Naive B cell (primary cell): ENCODE results near the gene INTS6. TPM values are rescaled to one million over a fixed set of nuclear protein-coding genes. Genes with fewer than 3 reads are reported as not detected.

Experiments used
- ATAC-seq, 2 donors: fragments of 150-1000 bp; cut with Tn5 transposase; 2 replicates each; pipeline ENCODE4 v1.10.0; 2021; ENCODE audit warnings: low read depth in 2 of 2, mild to moderate bottlenecking in 2 of 2, moderate library complexity in 2 of 2
- DNase-seq: peaks from one replicate; pipeline ENCODE4 v3.0.0; 2022
- H3K27ac Mint-ChIP-seq, 6 donors: one replicate each; pipeline ENCODE4 v1.8.0; 2020 to 2022; ENCODE audit warnings: mild to moderate bottlenecking in 6 of 6, mixed read lengths in 6 of 6, moderate library complexity in 5 of 6, inconsistent platforms in 2 of 6
- H3K27me3 Mint-ChIP-seq, 3 donors: one replicate each; pipeline ENCODE4 v1.8.0; 2021 to 2022; ENCODE audit warnings: mixed read lengths in 3 of 3, mild to moderate bottlenecking in 1 of 3
- H3K36me3 Mint-ChIP-seq, 2 donors: one replicate each; pipeline ENCODE4 v1.8.0; 2020 to 2022; ENCODE audit warnings: mixed read lengths in 2 of 2, inconsistent platforms in 1 of 2, mild to moderate bottlenecking in 1 of 2
- H3K4me1 Mint-ChIP-seq, 3 donors: one replicate each; pipeline ENCODE4 v1.8.0; 2020 to 2022; ENCODE audit warnings: mixed read lengths in 3 of 3, inconsistent platforms in 1 of 3, mild to moderate bottlenecking in 1 of 3, moderate library complexity in 1 of 3
- H3K4me3 Mint-ChIP-seq, 8 donors: one replicate each; pipeline ENCODE4 v1.8.0; 2020 to 2022; ENCODE audit warnings: mild to moderate bottlenecking in 8 of 8, mixed read lengths in 8 of 8, moderate library complexity in 8 of 8, inconsistent platforms in 2 of 8
- H3K9me3 Mint-ChIP-seq, 7 donors: one replicate each; pipeline ENCODE4 v1.8.0; 2020 to 2022; ENCODE audit warnings: mixed read lengths in 7 of 7, mild to moderate bottlenecking in 5 of 7, inconsistent platforms in 2 of 7, moderate library complexity in 1 of 7
- polyA plus RNA-seq, 6 donors: library from polyadenylated mRNA; unstranded; fragments of 300-500 nt; fragmentation: Illumina TruSeq; gene quantifications; one replicate each; pipeline ENCODE4 v1.2.3, GENCODE V29; 2021; ENCODE audit warnings: low read depth in 6 of 6

The INTS6 gene
- polyA plus RNA-seq, 6 donors from 2014 or later: 20.6 to 33.5 (median 26.7) TPM

DNA sequence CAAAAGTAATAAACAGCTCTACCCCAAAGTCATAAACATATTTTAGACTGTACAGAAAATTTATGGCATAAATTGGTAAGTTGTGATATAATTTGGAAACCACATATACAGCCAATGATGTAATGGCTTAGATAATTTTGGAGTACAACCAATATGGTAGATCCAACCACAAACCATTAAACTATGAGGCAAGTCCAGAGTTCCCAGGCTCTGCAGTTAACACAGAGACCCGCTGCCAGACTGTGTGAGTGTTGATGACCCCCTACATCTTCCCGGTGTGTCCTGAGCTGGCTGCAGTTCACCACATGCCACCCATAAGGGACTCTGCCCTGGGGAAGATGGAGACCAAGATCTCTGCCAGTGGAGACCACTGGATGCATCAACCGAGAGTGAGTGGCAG, 123.2 kb downstream of the INTS6 start:
- no peak overlapping the region for H3K27ac Mint-ChIP-seq
- H3K36me3 Mint-ChIP-seq: peaks cover 0 to 3% of the 10 kb centered on the region in 2 donors
- peaks cover 10 to 22% (median 13%) of the 10 kb centered on the region in 3 donors for H3K4me1 Mint-ChIP-seq
- no peak overlapping the region for H3K4me3 Mint-ChIP-seq
- DNase-seq (no peak), ATAC-seq (no peak)
- no peaks in the 10 kb centered on the region for H3K9me3 Mint-ChIP-seq
- no peaks in the 10 kb centered on the region for H3K27me3 Mint-ChIP-seq

- Mint-ChIP-seq H3K27ac (no peak overlapping the region), H3K4me3 (no peak overlapping the region), H3K27me3 (no peaks in the 10 kb centered on the region), H3K9me3 (no peaks in the 10 kb centered on the region), H3K36me3 (peaks cover 0 to 3% of the 10 kb centered on the region in 2 donors), H3K4me1 (peaks cover 10 to 22% (median 13%) of the 10 kb centered on the region in 3 donors)
- DNase-seq (no peak), ATAC-seq (no peak)
Observed at GRCh38 chr13:51328488-51328887, 124.3 kb downstream of the INTS6 start.

DNA sequence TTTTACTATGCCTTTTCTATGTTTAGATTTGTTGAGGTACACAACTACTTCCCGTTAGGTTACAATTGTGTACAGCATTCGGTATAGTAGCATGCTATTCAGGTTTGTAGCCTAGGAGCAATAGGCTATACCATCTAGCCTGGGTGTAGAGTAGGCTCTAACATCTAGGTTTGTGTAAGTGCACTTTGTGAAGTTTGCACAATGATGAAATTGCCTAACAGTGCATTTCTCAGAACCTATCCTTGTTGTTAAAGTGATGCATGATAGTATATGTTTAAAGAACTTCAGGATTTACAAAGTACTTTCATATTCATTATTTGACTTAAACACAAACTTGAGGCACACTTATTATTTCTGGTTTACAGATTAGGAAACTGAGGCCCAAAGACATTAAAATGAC, 124.9 kb downstream of the INTS6 start:
- Mint-ChIP-seq H3K9me3 (no peaks in the 10 kb centered on the region), H3K27ac (no peak overlapping the region), H3K4me3 (no peak overlapping the region), H3K4me1 (peaks cover 10 to 22% (median 13%) of the 10 kb centered on the region in 3 donors), H3K27me3 (no peaks in the 10 kb centered on the region), H3K36me3 (peaks cover 0 to 3% of the 10 kb centered on the region in 2 donors)
- DNase-seq (no peak), ATAC-seq (no peak)

- no peaks in the 10 kb centered on the region for H3K27me3 Mint-ChIP-seq
- H3K9me3 Mint-ChIP-seq: no peaks in the 10 kb centered on the region
- DNase-seq (no peak), ATAC-seq (no peak)
- H3K27ac Mint-ChIP-seq: no peak overlapping the region
- H3K36me3 Mint-ChIP-seq: peaks cover 0 to 3% of the 10 kb centered on the region in 2 donors
- peaks cover 10 to 22% (median 13%) of the 10 kb centered on the region in 3 donors for H3K4me1 Mint-ChIP-seq
- no peak overlapping the region for H3K4me3 Mint-ChIP-seq
Observed at GRCh38 chr13:51326777-51327176, 126.1 kb downstream of the INTS6 start.

- DNase-seq (no peak), ATAC-seq (no peak)
- H3K4me1 Mint-ChIP-seq: peaks cover 3 to 13% (median 4%) of the 10 kb centered on the region in 3 donors
- H3K4me3 Mint-ChIP-seq: no peak overlapping the region
- H3K27ac Mint-ChIP-seq: peak overlapping the region in 2 of 6 donors; percentile 0 to 3
- no peaks in the 10 kb centered on the region for H3K9me3 Mint-ChIP-seq
- peaks cover 0 to 3% of the 10 kb centered on the region in 2 donors for H3K36me3 Mint-ChIP-seq
- no peaks in the 10 kb centered on the region for H3K27me3 Mint-ChIP-seq
Observed at GRCh38 chr13:51325837-51326236, 127.0 kb downstream of the INTS6 start.

- peak in 1 of 2 donors; percentile 23 for ATAC-seq
- Mint-ChIP-seq H3K36me3 (peaks cover 0 to 3% of the 10 kb centered on the region in 2 donors), H3K27me3 (no peaks in the 10 kb centered on the region), H3K27ac (peak overlapping the region in 1 of 6 donors; percentile 69), H3K4me3 (no peak overlapping the region), H3K4me1 (peaks cover 0 to 5% (median 0%) of the 10 kb centered on the region in 3 donors), H3K9me3 (no peaks in the 10 kb centered on the region)
- no peak for DNase-seq
Observed at GRCh38 chr13:51324714-51325420, 128.0 kb downstream of the INTS6 start.

DNA sequence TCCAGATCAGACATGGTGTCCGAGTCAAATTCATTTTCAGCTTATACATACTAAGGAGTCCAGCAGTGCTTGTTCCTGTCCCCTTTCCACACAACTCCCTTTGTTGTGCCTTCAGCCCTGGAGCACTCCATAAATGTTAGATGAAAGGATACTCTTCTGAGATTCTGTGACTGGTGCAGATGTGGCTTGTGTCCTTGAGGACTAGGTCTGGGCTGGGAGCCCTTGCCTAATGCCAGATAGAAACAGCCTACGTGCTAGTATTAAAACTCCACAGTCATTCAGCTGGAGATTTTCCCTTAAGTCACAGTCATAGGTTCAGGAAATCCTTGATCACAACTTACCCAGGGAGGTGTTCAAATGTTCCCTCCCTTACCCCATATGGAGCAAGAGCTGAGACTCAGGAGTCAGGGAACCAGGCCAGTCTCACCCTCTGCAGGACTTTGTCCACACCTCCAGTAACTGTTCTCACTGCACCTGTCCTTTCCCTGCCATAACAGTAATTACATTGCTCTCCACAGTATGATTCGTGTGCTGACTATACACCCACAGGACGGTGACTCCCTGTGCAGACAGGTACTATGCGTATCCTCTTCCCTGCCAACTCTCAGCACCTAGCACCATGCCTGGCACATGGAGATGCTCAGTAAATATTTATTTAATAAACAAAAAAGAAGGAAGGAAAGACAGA, 128.9 kb downstream of the INTS6 start:
- H3K27me3 Mint-ChIP-seq: no peaks in the 10 kb centered on the region
- peaks cover 0 to 5% (median 0%) of the 10 kb centered on the region in 3 donors for H3K4me1 Mint-ChIP-seq
- H3K27ac Mint-ChIP-seq: peak overlapping the region in 1 of 6 donors; percentile 68
- DNase-seq: no peak
- H3K4me3 Mint-ChIP-seq: no peak overlapping the region
- no peak for ATAC-seq
- no peaks in the 10 kb centered on the region for H3K9me3 Mint-ChIP-seq
- H3K36me3 Mint-ChIP-seq: peaks cover 0 to 3% of the 10 kb centered on the region in 2 donors

GRCh38 chr13:51322826-51323225, 130.0 kb downstream of the INTS6 start:
- DNase-seq: no peak
- H3K4me1 Mint-ChIP-seq: peaks cover 0 to 5% (median 0%) of the 10 kb centered on the region in 3 donors
- no peak overlapping the region for H3K27ac Mint-ChIP-seq
- peaks cover 0 to 3% of the 10 kb centered on the region in 2 donors for H3K36me3 Mint-ChIP-seq
- H3K9me3 Mint-ChIP-seq: no peaks in the 10 kb centered on the region
- H3K4me3 Mint-ChIP-seq: no peak overlapping the region
- no peak for ATAC-seq
- H3K27me3 Mint-ChIP-seq: no peaks in the 10 kb centered on the region

DNA sequence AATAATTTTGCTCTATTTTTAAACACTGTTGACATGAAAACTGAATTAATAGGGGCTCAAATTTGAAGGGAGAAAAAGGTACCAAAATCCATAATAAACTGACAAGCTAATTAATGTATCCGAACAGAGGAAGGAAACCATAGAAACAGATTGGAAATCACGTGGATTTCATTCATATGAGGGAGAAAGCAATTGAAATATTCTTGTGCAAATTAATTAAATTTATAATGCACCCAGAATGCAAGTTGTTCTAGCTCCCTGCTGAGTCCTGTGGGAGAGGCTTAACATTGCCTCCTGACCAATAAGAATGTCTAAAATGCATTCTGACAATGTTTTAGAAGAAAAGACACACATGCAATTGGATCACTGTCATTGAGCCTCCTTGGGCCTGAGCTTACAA, 131.0 kb downstream of the INTS6 start:
- peaks cover 0 to 5% (median 0%) of the 10 kb centered on the region in 3 donors for H3K4me1 Mint-ChIP-seq
- no peaks in the 10 kb centered on the region for H3K27me3 Mint-ChIP-seq
- peaks cover 0 to 3% of the 10 kb centered on the region in 2 donors for H3K36me3 Mint-ChIP-seq
- no peak for DNase-seq
- H3K4me3 Mint-ChIP-seq: no peak overlapping the region
- ATAC-seq: no peak
- H3K9me3 Mint-ChIP-seq: no peaks in the 10 kb centered on the region
- no peak overlapping the region for H3K27ac Mint-ChIP-seq

GRCh38 chr13:51318876-51319275, 134.0 kb downstream of the INTS6 start:
- Mint-ChIP-seq H3K27me3 (no peaks in the 10 kb centered on the region), H3K27ac (no peak overlapping the region), H3K4me3 (no peak overlapping the region), H3K9me3 (no peaks in the 10 kb centered on the region), H3K4me1 (peaks cover 0 to 4% (median 0%) of the 10 kb centered on the region in 3 donors), H3K36me3 (no peaks in the 10 kb centered on the region)
- DNase-seq (no peak), ATAC-seq (no peak)

- Mint-ChIP-seq H3K4me3 (no peak overlapping the region), H3K9me3 (no peaks in the 10 kb centered on the region), H3K36me3 (no peaks in the 10 kb centered on the region), H3K4me1 (peaks cover 0 to 4% (median 0%) of the 10 kb centered on the region in 3 donors), H3K27ac (no peak overlapping the region), H3K27me3 (no peaks in the 10 kb centered on the region)
- no peak for DNase-seq
- no peak for ATAC-seq
Observed at GRCh38 chr13:51318015-51318414, 134.8 kb downstream of the INTS6 start.

GRCh38 chr13:51317262-51317661, 135.6 kb downstream of the INTS6 start:
- peaks cover 0 to 1% (median 0%) of the 10 kb centered on the region in 7 donors for H3K9me3 Mint-ChIP-seq
- peaks cover 0 to 4% (median 4%) of the 10 kb centered on the region in 3 donors for H3K27me3 Mint-ChIP-seq
- ATAC-seq: no peak
- peaks cover 0 to 4% (median 0%) of the 10 kb centered on the region in 3 donors for H3K4me1 Mint-ChIP-seq
- no peaks in the 10 kb centered on the region for H3K36me3 Mint-ChIP-seq
- H3K27ac Mint-ChIP-seq: no peak overlapping the region
- DNase-seq: no peak
- H3K4me3 Mint-ChIP-seq: no peak overlapping the region

DNA sequence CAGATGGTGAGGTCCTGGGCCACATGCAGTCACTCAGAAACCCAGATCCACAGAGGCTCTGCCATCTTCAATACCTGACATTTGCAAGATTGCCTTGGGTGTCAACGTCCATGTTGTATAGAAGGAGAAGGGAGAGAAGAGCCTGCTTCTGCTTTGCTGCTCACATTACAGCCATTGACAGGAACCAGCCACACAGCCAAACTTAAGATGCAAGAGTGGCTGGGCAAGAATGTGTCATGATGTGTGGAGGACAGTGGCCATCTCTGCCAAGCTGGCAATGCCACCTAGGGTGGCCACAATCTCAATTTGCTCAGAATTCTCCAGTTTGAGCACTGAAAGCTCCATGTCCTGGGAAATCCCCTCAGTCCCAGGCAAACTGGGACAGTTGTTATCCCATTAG, 139.2 kb downstream of the INTS6 start:
- ATAC-seq (no peak), DNase-seq (no peak)
- Mint-ChIP-seq H3K4me3 (no peak overlapping the region), H3K36me3 (no peaks in the 10 kb centered on the region), H3K4me1 (peaks cover 0 to 4% (median 0%) of the 10 kb centered on the region in 3 donors), H3K27me3 (peaks cover 0 to 8% (median 8%) of the 10 kb centered on the region in 3 donors), H3K27ac (no peak overlapping the region), H3K9me3 (peaks cover 0 to 4% (median 0%) of the 10 kb centered on the region in 7 donors)
